Measurements from ENCODE around the gene SLC17A5. TPM values are rescaled to one million over a fixed set of nuclear protein-coding genes. Genes with fewer than 3 reads are reported as not detected.

SLC17A5 gene
- total and polyA plus RNA-seq, 10 of the 15 experiments (the other 5 are each of a cell fraction or from before 2014, with no cell fraction given), result 2.3 to 7.2 (median 5.0) TPM

GRCh38 chr6:73679009-73679408, 25.2 kb upstream of the SLC17A5 start:
- H3K27me3 ChIP-seq (replicated peaks in 1 of 2; ENCODE audit: control insufficient read depth in 2 of 2, insufficient read depth in 2 of 2, low read length in 1 of 2), result no peaks in the 10 kb centered on the region
- CTCF ChIA-PET, result interaction anchor here (0.7 to 11.8 kb wide), 5 partner anchors 9 to 74 kb away, joined by 3 to 213 read pairs (median 3); no protein-coding TSS in a partner anchor
- in situ Hi-C loops (cut with MboI), result loop anchor here (5.0 to 10.0 kb wide), 2 partner anchors 53 to 1536 kb away; no protein-coding TSS in a partner anchor
- SMC1A ChIA-PET (ENCODE audit: uncharacterized antibody, unreplicated experiment), result interaction anchor here (1.0 to 10.3 kb wide), 2 partner anchors 52 to 58 kb away, joined by 3 to 120 read pairs; no protein-coding TSS in a partner anchor
- H3K4me2 ChIP-seq (ENCODE audit: control insufficient read depth, insufficient read depth), result no peak overlapping the region
- no peaks in the 10 kb centered on the region for H3K79me2 ChIP-seq (ENCODE audit: control insufficient read depth, insufficient read depth, low read length)
- no peaks in the 10 kb centered on the region for H4K20me1 ChIP-seq (ENCODE audit: control insufficient read depth, insufficient read depth)
- no peak overlapping the region for H3K9ac ChIP-seq (ENCODE audit: control insufficient read depth, insufficient read depth, low read length)
- WGBS (ENCODE audit: insufficient coverage, insufficient replicate concordance, low lambda C conversion rate, missing lambda C conversion rate), result 29% methylated on average over 3 of the region's 3 CpGs
- no peak overlapping the region for H2AFZ ChIP-seq (ENCODE audit: control insufficient read depth, low read depth, low read length)
- no TSS peak for BruUV-seq (replicated peaks)
- no peaks in the 10 kb centered on the region for H3K36me3 ChIP-seq (ENCODE audit: control insufficient read depth in 2 of 2, insufficient read depth in 2 of 2, low read length in 1 of 2)
- intact Hi-C loops (cut with micrococcal nuclease; ENCODE audit: unreplicated experiment), result loop anchor here (5.0 kb wide), 1 partner anchor 1528 kb away; the partner anchor contains the start of gene COL12A1
- peak; percentile 26 for DNase-seq (ENCODE audit: low read depth, low spot score)
- RAD21 ChIA-PET (ENCODE audit: unreplicated experiment), result interaction anchor here (0.8 to 5.3 kb wide), 2 partner anchors 53 to 58 kb away, joined by 3 to 63 read pairs; no protein-coding TSS in a partner anchor
- POLR2A ChIA-PET, result interaction anchor here (0.5 to 0.6 kb wide), 2 partner anchors 54 to 176 kb away, joined by 3 to 4 read pairs; no protein-coding TSS in a partner anchor
- H3K27ac ChIP-seq (ENCODE audit: control insufficient read depth, insufficient read depth), result no peak overlapping the region
- no peaks in the 10 kb centered on the region; the same call in 2 of the 3 replicates for H3K9me3 ChIP-seq (replicated peaks; ENCODE audit: control insufficient read depth, insufficient read depth, low read length)
- FAIRE-seq, result no peak
- H3K4me1 ChIP-seq (ENCODE audit: control insufficient read depth, insufficient read depth, low read length), result no peaks in the 10 kb centered on the region
- peak; percentile 53 for ATAC-seq
- no peak overlapping the region for H3K4me3 ChIP-seq
- TF ChIP-seq ZNF24 (IDR thresholded peaks at IDR 0.05), result no peak
- TF ChIP-seq SREBF1 (IDR thresholded peaks at IDR 0.05; ENCODE audit: low read length), result no peak
- TF ChIP-seq ZNF274 (IDR thresholded peaks at IDR 0.05; ENCODE audit: insufficient read depth, insufficient read length), result no peak
- no peak for TF ChIP-seq NFIC (IDR thresholded peaks at IDR 0.05; ENCODE audit: low read depth, low read length)
- TF ChIP-seq MEF2B (IDR thresholded peaks at IDR 0.05; ENCODE audit: partially characterized antibody, poor library complexity, severe bottlenecking), result no peak
- TF ChIP-seq ZNF687 (IDR thresholded peaks at IDR 0.05), result no peak
- TF ChIP-seq ZNF217 (IDR thresholded peaks at IDR 0.05), result no peak
- no peak for TF ChIP-seq ZSCAN29 (IDR thresholded peaks at IDR 0.05)
- TF ChIP-seq IKZF1 (conservative IDR thresholded peaks at IDR 0.05), result no peak
- TF ChIP-seq PRDM15 (CRISPR knock-in tag; IDR thresholded peaks at IDR 0.05), result no peak
- no peak for TF ChIP-seq ELK1 (IDR thresholded peaks at IDR 0.05; ENCODE audit: low read depth, low read length)
- TF ChIP-seq RB1 (IDR thresholded peaks at IDR 0.05; ENCODE audit: borderline replicate concordance), result no peak
- TF ChIP-seq MTA3 (IDR thresholded peaks at IDR 0.05; ENCODE audit: borderline replicate concordance, low read length), result no peak
